ENCODE data around the gene NAA10. TPM values are rescaled to one million over a fixed set of nuclear protein-coding genes. Genes with fewer than 3 reads are reported as not detected.

The NAA10 gene
- polyA plus RNA-seq, 1 donor from 2014 or later = 117 TPM

GRCh38 chrX:153951683-153952372 is 17.0 kb upstream of the NAA10 start:
- H3K4me2 ChIP-seq (ENCODE audit: low read length) = no peak overlapping the region
- no peaks in the 10 kb centered on the region for H3K27me3 ChIP-seq (ENCODE audit: insufficient read depth, low read depth, low read length)
- no peaks in the 10 kb centered on the region for H3K9me2 ChIP-seq (ENCODE audit: insufficient read depth, low read length)
- H3K9ac ChIP-seq (ENCODE audit: low read length) = no peak overlapping the region
- no peak overlapping the region for H2AFZ ChIP-seq (ENCODE audit: low read depth, low read length)
- no peaks in the 10 kb centered on the region for H3K79me2 ChIP-seq (replicated peaks; ENCODE audit: insufficient read depth, low read length)
- no peak overlapping the region for H3K27ac ChIP-seq (ENCODE audit: low read length)
- no peaks in the 10 kb centered on the region for H4K20me1 ChIP-seq (ENCODE audit: insufficient read depth)
- H3K4me3 ChIP-seq (ENCODE audit: low read length) = no peak overlapping the region
- no peak for TF ChIP-seq EZH2 (IDR thresholded peaks at IDR 0.05; ENCODE audit: borderline replicate concordance, insufficient read depth, low read length, poor library complexity, severe bottlenecking)
- no peak for TF ChIP-seq SMC3 (conservative IDR thresholded peaks at IDR 0.05; ENCODE audit: poor library complexity)
- no peaks in the 10 kb centered on the region for H3K9me3 ChIP-seq (ENCODE audit: low read length)
- H3K36me3 ChIP-seq (ENCODE audit: insufficient read depth, low read length) = no peaks in the 10 kb centered on the region
- no peaks in the 10 kb centered on the region for H3F3A ChIP-seq (ENCODE audit: insufficient read depth, low read length, poor library complexity, severe bottlenecking)

- no peak overlapping the region for H2AFZ ChIP-seq (ENCODE audit: low read depth, low read length)
- H3K36me3 ChIP-seq (ENCODE audit: insufficient read depth, low read length) = no peaks in the 10 kb centered on the region
- H3K9ac ChIP-seq (ENCODE audit: low read length) = no peak overlapping the region
- no peak overlapping the region for H3K4me3 ChIP-seq (ENCODE audit: low read length)
- H3K79me2 ChIP-seq (replicated peaks; ENCODE audit: insufficient read depth, low read length) = no peaks in the 10 kb centered on the region
- H3F3A ChIP-seq (ENCODE audit: insufficient read depth, low read length, poor library complexity, severe bottlenecking) = no peaks in the 10 kb centered on the region
- no peak overlapping the region for H3K27ac ChIP-seq (ENCODE audit: low read length)
- no peaks in the 10 kb centered on the region for H3K9me2 ChIP-seq (ENCODE audit: insufficient read depth, low read length)
- no peaks in the 10 kb centered on the region for H3K27me3 ChIP-seq (ENCODE audit: insufficient read depth, low read depth, low read length)
- no peak for TF ChIP-seq EZH2 (IDR thresholded peaks at IDR 0.05; ENCODE audit: borderline replicate concordance, insufficient read depth, low read length, poor library complexity, severe bottlenecking)
- H4K20me1 ChIP-seq (ENCODE audit: insufficient read depth) = no peaks in the 10 kb centered on the region
- H3K9me3 ChIP-seq (ENCODE audit: low read length) = no peaks in the 10 kb centered on the region
- no peak overlapping the region for H3K4me2 ChIP-seq (ENCODE audit: low read length)
Observed at GRCh38 chrX:153950127-153950526, 15.3 kb upstream of the NAA10 start.

GRCh38 chrX:153948847-153949805 is 14.3 kb upstream of the NAA10 start:
- Histone ChIP-seq H3K9me3 (ENCODE audit: low read length) (no peaks in the 10 kb centered on the region), H3K9ac (ENCODE audit: low read length) (no peak overlapping the region), H3K36me3 (ENCODE audit: insufficient read depth, low read length) (no peaks in the 10 kb centered on the region), H3K4me2 (ENCODE audit: low read length) (no peak overlapping the region), H3K4me3 (ENCODE audit: low read length) (no peak overlapping the region), H3K9me2 (ENCODE audit: insufficient read depth, low read length) (no peaks in the 10 kb centered on the region), H3K79me2 (replicated peaks; ENCODE audit: insufficient read depth, low read length) (no peaks in the 10 kb centered on the region), H3F3A (ENCODE audit: insufficient read depth, low read length, poor library complexity, severe bottlenecking) (no peaks in the 10 kb centered on the region), H3K27me3 (ENCODE audit: insufficient read depth, low read depth, low read length) (no peaks in the 10 kb centered on the region), H3K27ac (ENCODE audit: low read length) (no peak overlapping the region), H4K20me1 (ENCODE audit: insufficient read depth) (no peaks in the 10 kb centered on the region), H2AFZ (ENCODE audit: low read depth, low read length) (no peak overlapping the region)
- no peak for TF ChIP-seq MXI1 (conservative IDR thresholded peaks at IDR 0.05; ENCODE audit: poor library complexity, severe bottlenecking)

- H3F3A ChIP-seq (ENCODE audit: insufficient read depth, low read length, poor library complexity, severe bottlenecking) = no peaks in the 10 kb centered on the region
- TF ChIP-seq REST (IDR thresholded peaks at IDR 0.05; ENCODE audit: borderline replicate concordance) (no peak), MXI1 (conservative IDR thresholded peaks at IDR 0.05; ENCODE audit: poor library complexity, severe bottlenecking) (no peak), SMC3 (conservative IDR thresholded peaks at IDR 0.05; ENCODE audit: poor library complexity) (no peak), TAF1 (IDR thresholded peaks at IDR 0.05; ENCODE audit: low read depth) (no peak), RAD21 (conservative IDR thresholded peaks at IDR 0.05) (no peak), EZH2 (IDR thresholded peaks at IDR 0.05; ENCODE audit: borderline replicate concordance, insufficient read depth, low read length, poor library complexity, severe bottlenecking) (no peak), CTCF (IDR thresholded peaks at IDR 0.05; ENCODE audit: poor library complexity, severe bottlenecking) (no peak), EP300 (conservative IDR thresholded peaks at IDR 0.05; ENCODE audit: poor library complexity, severe bottlenecking) (no peak), POLR2AphosphoS5 (IDR thresholded peaks at IDR 0.05) (no peak)
Observed at GRCh38 chrX:153948002-153948466, 13.2 kb upstream of the NAA10 start.

More at GRCh38 chrX:153948002-153948466, 13.2 kb upstream of the NAA10 start:
- Histone ChIP-seq H3K4me2 (ENCODE audit: low read length) (no peak overlapping the region), H3K27me3 (ENCODE audit: insufficient read depth, low read depth, low read length) (no peaks in the 10 kb centered on the region), H3K36me3 (ENCODE audit: insufficient read depth, low read length) (no peaks in the 10 kb centered on the region), H3K27ac (ENCODE audit: low read length) (no peak overlapping the region), H3K9me2 (ENCODE audit: insufficient read depth, low read length) (no peaks in the 10 kb centered on the region), H4K20me1 (ENCODE audit: insufficient read depth) (no peaks in the 10 kb centered on the region), H2AFZ (ENCODE audit: low read depth, low read length) (no peak overlapping the region), H3K9me3 (ENCODE audit: low read length) (no peaks in the 10 kb centered on the region), H3K9ac (ENCODE audit: low read length) (no peak overlapping the region), H3K4me3 (ENCODE audit: low read length) (no peak overlapping the region), H3K79me2 (replicated peaks; ENCODE audit: insufficient read depth, low read length) (no peaks in the 10 kb centered on the region)
